CD14-positive monocyte (primary cell): ENCODE measurements around the gene KCTD20. TPM values are rescaled to one million over a fixed set of nuclear protein-coding genes. Genes with fewer than 3 reads are reported as not detected.
"Not testable (repeated sequence)": the region's sequence is repeated elsewhere in the genome, so short reads cannot be mapped to it uniquely, and the experiment has no call there.

Experiments
- DNase-seq, 3 donors: peaks; one replicate each; pipeline ENCODE4 v3.0.0-alpha.2; 2011 to 2022
- H2AFZ ChIP-seq: 2 replicates; pipeline ENCODE4 v1.6.0; 2012; ENCODE audit warnings: mild to moderate bottlenecking, low read depth, low read length, inconsistent platforms; ENCODE audit not compliant: insufficient read depth, poor library complexity, severe bottlenecking
- H3K27ac ChIP-seq, 2 donors: 1 replicate in 1 of 2; 2 replicates in 1 of 2; pipeline ENCODE4 v1.5.1; 2012 to 2013; ENCODE audit warnings: low read length in 2 of 2, control low read depth in 1 of 2, inconsistent platforms in 1 of 2, low read depth in 1 of 2, mild to moderate bottlenecking in 1 of 2
- H3K27me3 ChIP-seq, 2 donors: one replicate each; pipeline versions ENCODE4 v1.6.0 to v1.6.1; 2011 to 2013; ENCODE audit warnings: low read length in 2 of 2; ENCODE audit not compliant: control insufficient read depth in 2 of 2, insufficient read depth in 2 of 2
- H3K36me3 ChIP-seq, 2 donors: replicated peaks in 1 of 2; 1 replicate in 1 of 2; 2 replicates in 1 of 2; pipeline versions ENCODE4 v1.5.1 to v1.6.1; 2012 to 2013; ENCODE audit warnings: low read length in 2 of 2, control low read depth in 1 of 2, inconsistent platforms in 1 of 2, mild to moderate bottlenecking in 1 of 2; ENCODE audit not compliant: insufficient read depth in 2 of 2, control insufficient read depth in 1 of 2
- H3K4me1 ChIP-seq, 2 donors: 1 replicate in 1 of 2; 2 replicates in 1 of 2; pipeline versions ENCODE4 v1.5.1 to v1.6.1; 2012 to 2013; ENCODE audit warnings: low read length in 2 of 2, control low read depth in 1 of 2, inconsistent platforms in 1 of 2, mild to moderate bottlenecking in 1 of 2, moderate library complexity in 1 of 2; ENCODE audit not compliant: insufficient read depth in 2 of 2, control insufficient read depth in 1 of 2
- H3K4me2 ChIP-seq: replicated peaks from 2 replicates; pipeline ENCODE3; 2012; ENCODE audit warnings: low read length, moderate library complexity, mild to moderate bottlenecking; ENCODE audit not compliant: poor library complexity, severe bottlenecking; ENCODE audit errors: extremely low read depth
- H3K4me3 ChIP-seq, 3 experiments: fragments of 200-600 bp in 1 of 3; sonication (generic) in 1 of 3; replicated peaks in 1 of 3; 1 replicate in 2 of 3; 2 replicates in 1 of 3; pipeline ENCODE4 v1.5.1; 2011 to 2013; ENCODE audit warnings: low read length in 3 of 3, mild to moderate bottlenecking in 3 of 3, control low read depth in 2 of 3, low read depth in 2 of 3, inconsistent platforms in 1 of 3, moderate library complexity in 1 of 3
- H3K79me2 ChIP-seq: 2 replicates; pipeline ENCODE4 v1.6.0; 2012; ENCODE audit warnings: mild to moderate bottlenecking, control low read depth, inconsistent platforms, low read length, moderate library complexity; ENCODE audit not compliant: insufficient read depth
- H3K9ac ChIP-seq: 2 replicates; pipeline ENCODE4 v1.6.0; 2017; ENCODE audit warnings: low read length, mild to moderate bottlenecking; ENCODE audit not compliant: insufficient read depth, poor library complexity, severe bottlenecking
- H3K9me3 ChIP-seq, 2 donors: replicated peaks in 1 of 2; 1 replicate in 1 of 2; 2 replicates in 1 of 2; pipeline versions ENCODE4 v1.5.1 to v1.6.1; 2012 to 2013; ENCODE audit warnings: low read length in 2 of 2, control low read depth in 1 of 2; ENCODE audit not compliant: control insufficient read depth in 1 of 2, insufficient read depth in 1 of 2
- H4K20me1 ChIP-seq: 2 replicates; pipeline ENCODE4 v1.6.0; 2012; ENCODE audit warnings: mild to moderate bottlenecking, low read length, control low read depth, moderate library complexity; ENCODE audit not compliant: insufficient read depth
- H3K27ac Mint-ChIP-seq, 7 donors: one replicate each; pipeline ENCODE4 v1.8.0; 2020; ENCODE audit warnings: mild to moderate bottlenecking in 7 of 7, mixed read lengths in 7 of 7, moderate library complexity in 6 of 7, inconsistent platforms in 2 of 7
- H3K27me3 Mint-ChIP-seq, 3 donors: one replicate each; pipeline ENCODE4 v1.8.0; 2021 to 2022; ENCODE audit warnings: low read depth in 3 of 3, mild to moderate bottlenecking in 3 of 3, mixed read lengths in 3 of 3, moderate library complexity in 3 of 3, inconsistent platforms in 1 of 3
- H3K36me3 Mint-ChIP-seq, 2 donors: one replicate each; pipeline ENCODE4 v1.8.0; 2020; ENCODE audit warnings: mixed read lengths in 2 of 2, inconsistent platforms in 1 of 2, mild to moderate bottlenecking in 1 of 2
- H3K4me1 Mint-ChIP-seq: one replicate; pipeline ENCODE4 v1.8.0; 2020; ENCODE audit warnings: mild to moderate bottlenecking, mixed read lengths
- H3K4me3 Mint-ChIP-seq, 2 donors: one replicate each; pipeline ENCODE4 v1.8.0; 2020; ENCODE audit warnings: mild to moderate bottlenecking in 2 of 2, mixed read lengths in 2 of 2, moderate library complexity in 1 of 2
- H3K9me3 Mint-ChIP-seq, 7 donors: one replicate each; pipeline ENCODE4 v1.8.0; 2020 to 2022; ENCODE audit warnings: mixed read lengths in 7 of 7, mild to moderate bottlenecking in 6 of 7, moderate library complexity in 6 of 7, inconsistent platforms in 2 of 7
- WGBS: methylation state at CpG from one replicate; pipeline ENCODE4 v1.1.5; 2013; ENCODE audit warnings: missing lambda C conversion rate; ENCODE audit not compliant: insufficient coverage; 5-methylcytosine and 5-hydroxymethylcytosine counted together
- intact Hi-C, 2 donors: fragments of 100-400 bp; cut with micrococcal nuclease; formaldehyde crosslinking; loops; one replicate each; pipeline versions ENCODE4 v1.15.0 to v1.15.1; 2023
- polyA plus RNA-seq, 3 donors: library from polyadenylated mRNA; depleted of rRNA in 1 of 3; unstranded in 2 of 3; stranded (reverse) in 1 of 3; fragments of 300-500 nt in 2 of 3; fragments of >200 nt in 1 of 3; fragmentation: Illumina TruSeq in 2 of 3; gene quantifications; 1 replicate in 2 of 3; 2 replicates in 1 of 3; pipeline ENCODE4 v1.2.3, GENCODE V29; 2012 to 2021
- TF ChIP-seq, protein P1 (sequence below): fragments of 200-600 bp; IDR thresholded peaks from one replicate; pipeline ENCODE4 v1.8.0; 2022; ENCODE audit warnings: antibody characterized with exemption, mild to moderate bottlenecking

The KCTD20 gene
- polyA plus RNA-seq, 3 donors = 23.7 to 79.7 (median 73.9) TPM

DNA sequence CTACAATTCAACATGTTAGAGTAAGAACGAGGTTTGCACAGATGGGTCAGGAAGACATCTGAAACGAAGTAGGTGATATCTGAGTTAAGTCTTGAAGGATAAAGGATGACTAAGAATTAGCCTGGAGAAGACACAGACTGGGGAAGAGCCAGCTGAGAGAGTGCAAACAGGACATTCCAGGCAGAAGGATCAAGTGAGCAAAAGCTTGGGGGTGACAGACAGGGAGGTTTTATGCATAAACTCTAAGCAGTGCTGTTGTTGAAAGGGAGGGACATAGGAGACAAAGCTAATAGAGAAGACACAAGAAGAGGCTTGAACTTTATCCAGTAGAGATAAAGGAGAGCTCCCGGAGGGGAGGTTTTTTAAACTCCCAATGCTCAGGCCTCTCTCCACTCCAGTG is 40.3 kb upstream of the KCTD20 start:
- no peaks in the 10 kb centered on the region for H3K4me1 ChIP-seq
- H3K36me3 ChIP-seq = no peaks in the 10 kb centered on the region
- no peak overlapping the region for H3K9ac ChIP-seq
- no peaks in the 10 kb centered on the region for H3K27me3 ChIP-seq
- H3K9me3 Mint-ChIP-seq = peaks cover 0 to 3% (median 0%) of the 10 kb centered on the region in 7 donors
- DNase-seq = no peak
- no peak overlapping the region for H3K4me3 Mint-ChIP-seq
- H3K36me3 Mint-ChIP-seq = no peaks in the 10 kb centered on the region
- H4K20me1 ChIP-seq = no peaks in the 10 kb centered on the region
- H3K27ac ChIP-seq = no peak overlapping the region
- H3K4me1 Mint-ChIP-seq = no peaks in the 10 kb centered on the region
- peak overlapping the region; percentile 13 for H2AFZ ChIP-seq
- no peak overlapping the region for H3K4me3 ChIP-seq
- TF ChIP-seq, protein P1, sequence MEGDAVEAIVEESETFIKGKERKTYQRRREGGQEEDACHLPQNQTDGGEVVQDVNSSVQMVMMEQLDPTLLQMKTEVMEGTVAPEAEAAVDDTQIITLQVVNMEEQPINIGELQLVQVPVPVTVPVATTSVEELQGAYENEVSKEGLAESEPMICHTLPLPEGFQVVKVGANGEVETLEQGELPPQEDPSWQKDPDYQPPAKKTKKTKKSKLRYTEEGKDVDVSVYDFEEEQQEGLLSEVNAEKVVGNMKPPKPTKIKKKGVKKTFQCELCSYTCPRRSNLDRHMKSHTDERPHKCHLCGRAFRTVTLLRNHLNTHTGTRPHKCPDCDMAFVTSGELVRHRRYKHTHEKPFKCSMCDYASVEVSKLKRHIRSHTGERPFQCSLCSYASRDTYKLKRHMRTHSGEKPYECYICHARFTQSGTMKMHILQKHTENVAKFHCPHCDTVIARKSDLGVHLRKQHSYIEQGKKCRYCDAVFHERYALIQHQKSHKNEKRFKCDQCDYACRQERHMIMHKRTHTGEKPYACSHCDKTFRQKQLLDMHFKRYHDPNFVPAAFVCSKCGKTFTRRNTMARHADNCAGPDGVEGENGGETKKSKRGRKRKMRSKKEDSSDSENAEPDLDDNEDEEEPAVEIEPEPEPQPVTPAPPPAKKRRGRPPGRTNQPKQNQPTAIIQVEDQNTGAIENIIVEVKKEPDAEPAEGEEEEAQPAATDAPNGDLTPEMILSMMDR = no peak
- no peak overlapping the region for H3K27ac Mint-ChIP-seq
- intact Hi-C loops = no loop called here
- WGBS = 100% methylated on average over 1 of the region's 3 CpGs
- no peaks in the 10 kb centered on the region for H3K79me2 ChIP-seq
- no peaks in the 10 kb centered on the region for H3K9me3 ChIP-seq
- H3K27me3 Mint-ChIP-seq = peaks cover 0 to 2% (median 2%) of the 10 kb centered on the region in 3 donors
- no peak overlapping the region for H3K4me2 ChIP-seq

GRCh38 chr6:36404164-36404563 is 38.6 kb upstream of the KCTD20 start:
- H3K4me3 Mint-ChIP-seq = no peak overlapping the region
- H3K9me3 Mint-ChIP-seq = peaks cover 0 to 3% (median 0%) of the 10 kb centered on the region in 7 donors
- no CpG with 5 or more reads among the region's 4 CpGs for WGBS
- H3K27ac Mint-ChIP-seq = no peak overlapping the region
- Histone ChIP-seq H3K36me3 (no peaks in the 10 kb centered on the region), H2AFZ (no peak overlapping the region), H3K27me3 (no peaks in the 10 kb centered on the region), H3K79me2 (no peaks in the 10 kb centered on the region), H3K9ac (no peak overlapping the region), H3K4me2 (no peak overlapping the region), H3K4me3 (no peak overlapping the region), H3K27ac (no peak overlapping the region), H4K20me1 (no peaks in the 10 kb centered on the region), H3K9me3 (no peaks in the 10 kb centered on the region), H3K4me1 (no peaks in the 10 kb centered on the region)
- peaks cover 2 to 11% (median 6%) of the 10 kb centered on the region in 3 donors for H3K27me3 Mint-ChIP-seq
- no peaks in the 10 kb centered on the region for H3K36me3 Mint-ChIP-seq
- H3K4me1 Mint-ChIP-seq = no peaks in the 10 kb centered on the region
- DNase-seq = no peak
- TF ChIP-seq, protein P1 = no peak
- intact Hi-C loops = no loop called here

- DNase-seq, H3K4me3 Mint-ChIP-seq, H3K4me3 ChIP-seq, H3K4me1 ChIP-seq, H3K36me3 Mint-ChIP-seq, H3K27ac ChIP-seq, intact Hi-C loops, H3K27me3 ChIP-seq, H3K9ac ChIP-seq, H2AFZ ChIP-seq, H3K4me1 Mint-ChIP-seq, H3K36me3 ChIP-seq, H3K9me3 ChIP-seq, H3K4me2 ChIP-seq, H3K79me2 ChIP-seq, H4K20me1 ChIP-seq: not testable (repeated sequence)
- 57% methylated on average over 5 of the region's 5 CpGs for WGBS
- Mint-ChIP-seq H3K27me3 (peaks cover 3 to 16% (median 10%) of the 10 kb centered on the region in 3 donors), H3K27ac (peak overlapping the region in 1 of 7 donors; percentile 39), H3K9me3 (peaks cover 0 to 22% (median 13%) of the 10 kb centered on the region in 7 donors)
Measured at GRCh38 chr6:36409718-36410117, 33.1 kb upstream of the KCTD20 start.
